ENCODE measurements around the gene COL11A1. TPM values are rescaled to one million over a fixed set of nuclear protein-coding genes. Genes with fewer than 3 reads are reported as not detected.
"Not testable (repeated sequence)": the region's sequence is repeated elsewhere in the genome, so short reads cannot be mapped to it uniquely, and the experiment has no call there.

The COL11A1 gene
- total RNA-seq, 1 donor from 2014 or later = 0.38 TPM

- Histone ChIP-seq H3K36me3 (ENCODE audit: control insufficient read depth, insufficient read depth, low read length) (no peaks in the 10 kb centered on the region), H3K4me3 (ENCODE audit: low read depth, low read length) (no peak overlapping the region), H3K27me3 (ENCODE audit: control insufficient read depth, insufficient read depth, low read length) (no peaks in the 10 kb centered on the region)
- no peak for TF ChIP-seq CTCF (IDR thresholded peaks at IDR 0.05; ENCODE audit: insufficient read depth, low read length, poor library complexity, severe bottlenecking)
- no peak for DNase-seq (ENCODE audit: low read depth)
Observed at GRCh38 chr1:102937401-102937800, 170.9 kb downstream of the COL11A1 start.

GRCh38 chr1:102933362-102933761 is 175.0 kb downstream of the COL11A1 start:
- not testable (repeated sequence) for DNase-seq (ENCODE audit: low read depth)

GRCh38 chr1:102919659-102920058 is 188.7 kb downstream of the COL11A1 start:
- no peak for DNase-seq (ENCODE audit: low read depth)
- Histone ChIP-seq H3K36me3 (ENCODE audit: control insufficient read depth, insufficient read depth, low read length) (no peaks in the 10 kb centered on the region), H3K4me3 (ENCODE audit: low read depth, low read length) (no peak overlapping the region), H3K27me3 (ENCODE audit: control insufficient read depth, insufficient read depth, low read length) (no peaks in the 10 kb centered on the region)
- TF ChIP-seq CTCF (IDR thresholded peaks at IDR 0.05; ENCODE audit: insufficient read depth, low read length, poor library complexity, severe bottlenecking) = no peak

More at GRCh38 chr1:102933362-102933761, 175.0 kb downstream of the COL11A1 start:
- not testable (repeated sequence) for H3K36me3 ChIP-seq (ENCODE audit: control insufficient read depth, insufficient read depth, low read length); H3K4me3 ChIP-seq (ENCODE audit: low read depth, low read length); H3K27me3 ChIP-seq (ENCODE audit: control insufficient read depth, insufficient read depth, low read length)

- no peak for DNase-seq (ENCODE audit: low read depth)
- Histone ChIP-seq H3K36me3 (ENCODE audit: control insufficient read depth, insufficient read depth, low read length) (no peaks in the 10 kb centered on the region), H3K27me3 (ENCODE audit: control insufficient read depth, insufficient read depth, low read length) (no peaks in the 10 kb centered on the region), H3K4me3 (ENCODE audit: low read depth, low read length) (no peak overlapping the region)
- no peak for TF ChIP-seq CTCF (IDR thresholded peaks at IDR 0.05; ENCODE audit: insufficient read depth, low read length, poor library complexity, severe bottlenecking)
Observed at GRCh38 chr1:102901996-102902395, 206.3 kb downstream of the COL11A1 start.

- TF ChIP-seq CTCF (IDR thresholded peaks at IDR 0.05; ENCODE audit: insufficient read depth, low read length, poor library complexity, severe bottlenecking) = no peak
Observed at GRCh38 chr1:102899935-102900334, 208.4 kb downstream of the COL11A1 start.

GRCh38 chr1:102897557-102897956 is 210.8 kb downstream of the COL11A1 start:
- no peak for TF ChIP-seq CTCF (IDR thresholded peaks at IDR 0.05; ENCODE audit: insufficient read depth, low read length, poor library complexity, severe bottlenecking)
- no peak overlapping the region for H3K4me3 ChIP-seq (ENCODE audit: low read depth, low read length)
- H3K27me3 ChIP-seq (ENCODE audit: control insufficient read depth, insufficient read depth, low read length) = no peaks in the 10 kb centered on the region
- DNase-seq (ENCODE audit: low read depth) = no peak
- no peaks in the 10 kb centered on the region for H3K36me3 ChIP-seq (ENCODE audit: control insufficient read depth, insufficient read depth, low read length)

More at GRCh38 chr1:102899935-102900334, 208.4 kb downstream of the COL11A1 start:
- Histone ChIP-seq H3K27me3 (ENCODE audit: control insufficient read depth, insufficient read depth, low read length) (no peaks in the 10 kb centered on the region), H3K4me3 (ENCODE audit: low read depth, low read length) (no peak overlapping the region), H3K36me3 (ENCODE audit: control insufficient read depth, insufficient read depth, low read length) (no peaks in the 10 kb centered on the region)
- no peak for DNase-seq (ENCODE audit: low read depth)

Measured in kidney epithelial cell (primary cell).